Ammon's horn (tissue), 1 donor: ENCODE results near the gene RNPEP.
"Not testable (repeated sequence)": the region's sequence is repeated elsewhere in the genome, so short reads cannot be mapped to it uniquely, and the experiment has no call there.

Experiments
- DNase-seq: peaks from one replicate; pipeline ENCODE4 v3.0.0-alpha.2; 2016; ENCODE audit warnings: low spot score

The RNPEP gene

DNA sequence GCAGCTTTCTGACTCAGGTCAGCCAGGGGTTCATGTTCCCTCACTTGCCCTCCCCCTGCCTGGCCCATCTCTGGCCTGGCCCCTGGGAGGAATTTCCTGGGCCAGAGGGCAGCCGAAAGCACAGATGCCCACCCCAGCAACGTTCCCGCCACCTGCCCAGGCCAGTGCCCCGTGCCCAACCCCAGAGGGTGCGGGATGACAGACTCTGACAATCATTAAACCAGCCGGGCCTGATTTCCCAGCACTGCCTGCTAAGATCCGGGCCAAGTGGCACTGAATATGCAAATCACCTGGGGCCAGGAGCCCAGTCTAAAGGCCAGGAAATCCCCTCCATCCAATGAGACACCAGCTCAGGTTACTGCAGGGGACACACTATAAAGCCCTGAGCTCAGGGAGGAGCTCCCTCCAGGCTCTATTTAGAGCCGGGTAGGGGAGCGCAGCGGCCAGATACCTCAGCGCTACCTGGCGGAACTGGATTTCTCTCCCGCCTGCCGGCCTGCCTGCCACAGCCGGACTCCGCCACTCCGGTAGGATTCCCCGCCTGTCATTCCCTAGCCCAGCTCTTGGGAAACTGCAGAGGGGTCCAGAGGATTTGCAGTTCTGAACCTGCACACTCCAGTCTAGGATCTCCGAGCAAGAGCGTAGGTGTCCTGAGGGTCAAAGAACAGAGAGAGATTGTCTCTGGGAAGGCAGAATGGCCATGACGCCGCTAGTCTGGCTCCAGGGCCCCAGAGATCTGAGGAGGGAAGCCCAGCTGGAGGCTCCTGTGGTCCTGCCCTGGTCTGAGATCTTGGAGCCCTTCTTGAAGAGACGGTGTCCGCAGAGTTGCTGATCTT, 27.9 kb downstream of the RNPEP start, which contains the start of gene ELF3:
TSS of gene ELF3 (plus strand) at position 408 of the 836 bp plus-strand sequence. CDS start 550 bp downstream, outside the sequence.
- no peak for DNase-seq

GRCh38 chr1:202011994-202012393, 29.5 kb downstream of the RNPEP start:
- no peak for DNase-seq

- DNase-seq: no peak
Observed at GRCh38 chr1:202012544-202013478, 30.4 kb downstream of the RNPEP start.

GRCh38 chr1:202013603-202014002, 31.2 kb downstream of the RNPEP start:
- DNase-seq: no peak

- no peak for DNase-seq
Observed at GRCh38 chr1:202014060-202014459, 31.6 kb downstream of the RNPEP start.

GRCh38 chr1:202014915-202015661, 32.6 kb downstream of the RNPEP start:
- no peak for DNase-seq

DNA sequence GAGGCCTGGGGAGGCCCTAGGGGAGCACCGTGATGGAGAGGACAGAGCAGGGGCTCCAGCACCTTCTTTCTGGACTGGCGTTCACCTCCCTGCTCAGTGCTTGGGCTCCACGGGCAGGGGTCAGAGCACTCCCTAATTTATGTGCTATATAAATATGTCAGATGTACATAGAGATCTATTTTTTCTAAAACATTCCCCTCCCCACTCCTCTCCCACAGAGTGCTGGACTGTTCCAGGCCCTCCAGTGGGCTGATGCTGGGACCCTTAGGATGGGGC, 33.2 kb downstream of the RNPEP start:
- no peak for DNase-seq

DNA sequence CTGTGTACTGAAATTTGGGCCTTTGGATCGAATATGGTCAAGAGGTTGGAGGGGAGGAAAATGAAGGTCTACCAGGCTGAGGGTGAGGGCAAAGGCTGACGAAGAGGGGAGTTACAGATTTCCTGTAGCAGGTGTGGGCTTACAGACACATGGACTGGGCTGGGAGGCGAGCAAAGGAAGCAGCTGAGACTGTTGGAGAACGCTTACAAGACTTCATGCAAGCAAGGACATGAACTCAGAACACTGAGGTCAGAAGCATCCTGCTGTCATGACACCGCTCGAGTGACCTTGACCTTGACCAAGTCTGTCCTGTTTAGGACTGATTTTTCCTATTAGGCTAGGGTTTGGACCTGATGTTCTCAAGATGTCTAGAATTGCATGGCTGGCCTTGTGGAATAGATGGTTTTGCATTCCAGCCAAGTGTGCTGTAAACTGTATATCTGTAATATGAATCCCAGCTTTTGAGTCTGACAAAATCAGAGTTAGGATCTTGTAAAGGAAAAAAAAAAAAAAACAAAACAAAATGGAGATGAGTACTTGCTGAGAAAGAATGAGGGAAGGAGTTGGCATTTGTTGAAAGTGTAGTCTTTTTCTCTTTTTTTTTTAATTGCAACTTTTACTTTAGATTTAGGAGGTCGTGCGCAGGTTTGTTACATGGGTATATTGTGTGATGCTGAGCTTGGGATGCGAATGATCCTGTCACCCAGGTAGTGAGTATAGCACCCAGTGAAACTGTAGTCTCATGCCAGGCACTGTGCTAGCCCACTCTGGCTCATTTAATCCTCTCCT, 33.8 kb downstream of the RNPEP start:
- DNase-seq: no peak

GRCh38 chr1:202016811-202017748, 34.6 kb downstream of the RNPEP start:
- no peak for DNase-seq

- DNase-seq: no peak
Observed at GRCh38 chr1:202017749-202018467, 35.5 kb downstream of the RNPEP start.

DNA sequence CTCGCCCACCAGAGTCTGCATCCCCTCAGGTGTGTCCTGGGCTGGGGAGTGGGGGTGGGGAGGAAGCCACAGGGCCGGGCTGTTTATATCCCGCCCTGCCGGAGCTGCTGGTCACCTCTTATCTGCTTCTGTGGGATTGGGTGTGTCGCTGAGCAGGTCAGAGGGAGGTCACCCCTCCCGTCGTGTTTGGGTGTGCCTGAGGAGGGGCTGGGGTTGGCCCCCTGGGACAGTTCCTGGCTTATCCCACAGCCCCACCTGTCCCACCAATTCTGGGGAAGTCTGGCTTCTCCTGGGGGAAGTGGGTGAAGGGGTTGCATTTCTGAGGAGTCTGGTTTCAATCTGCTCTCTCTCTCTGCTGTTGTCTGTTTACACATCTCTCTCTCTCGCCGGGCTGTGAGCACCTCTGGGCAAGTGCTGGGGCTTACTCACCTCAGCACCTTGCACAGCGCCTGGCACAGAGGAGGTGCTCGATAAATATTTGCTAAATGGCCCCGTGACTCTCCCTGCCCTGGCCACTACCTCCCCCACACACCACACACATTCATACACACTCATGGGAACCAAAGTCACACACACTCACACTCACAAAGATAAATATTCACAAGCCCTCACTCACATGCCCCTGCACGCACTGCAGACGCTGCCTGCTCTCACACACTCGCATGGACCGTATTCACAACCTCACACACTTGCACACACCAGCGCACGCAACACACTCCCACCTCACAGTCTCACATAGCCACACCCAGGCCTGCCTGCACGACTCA, 36.2 kb downstream of the RNPEP start:
- no peak for DNase-seq

DNA sequence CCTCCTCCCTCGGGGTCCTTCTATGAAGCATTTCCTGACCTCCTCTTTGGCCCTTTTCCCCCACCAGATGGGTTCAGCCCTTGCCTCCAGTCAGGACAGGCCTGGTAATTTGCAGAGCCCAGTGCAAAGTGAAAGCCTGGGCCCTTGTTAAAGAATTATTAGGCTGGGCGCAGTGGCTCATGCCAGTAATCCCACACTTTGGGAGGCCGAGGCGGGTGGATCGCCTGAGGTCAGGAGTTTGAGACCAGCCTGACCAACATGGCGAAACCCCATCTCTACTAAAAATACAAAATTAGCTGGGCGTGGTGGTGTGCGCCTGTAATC, 36.7 kb downstream of the RNPEP start:
- not testable (repeated sequence) for DNase-seq

DNA sequence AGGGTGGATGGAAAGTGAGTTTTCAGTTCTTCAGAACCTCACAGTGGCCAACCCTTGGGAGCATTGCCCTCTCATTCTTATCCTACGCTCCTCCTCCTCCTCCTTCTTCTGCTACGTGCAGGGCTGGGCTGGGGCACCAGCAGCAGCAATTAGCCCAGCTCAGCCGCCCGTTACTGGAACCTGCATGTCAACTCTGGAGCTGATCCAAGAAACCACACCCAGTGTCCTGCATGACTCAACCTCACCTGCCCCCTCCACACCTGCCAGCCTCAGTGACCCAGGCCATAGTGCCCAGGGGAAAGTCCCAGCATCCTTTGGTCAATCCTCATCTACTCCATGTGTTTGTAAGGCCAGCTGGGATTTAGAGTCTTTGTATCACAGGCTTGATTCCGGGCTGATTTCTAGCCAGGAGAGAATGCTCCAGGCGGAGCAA, 40.6 kb downstream of the RNPEP start:
- DNase-seq: no peak

GRCh38 chr1:202029171-202029665, 46.8 kb downstream of the RNPEP start:
- DNase-seq: no peak

DNA sequence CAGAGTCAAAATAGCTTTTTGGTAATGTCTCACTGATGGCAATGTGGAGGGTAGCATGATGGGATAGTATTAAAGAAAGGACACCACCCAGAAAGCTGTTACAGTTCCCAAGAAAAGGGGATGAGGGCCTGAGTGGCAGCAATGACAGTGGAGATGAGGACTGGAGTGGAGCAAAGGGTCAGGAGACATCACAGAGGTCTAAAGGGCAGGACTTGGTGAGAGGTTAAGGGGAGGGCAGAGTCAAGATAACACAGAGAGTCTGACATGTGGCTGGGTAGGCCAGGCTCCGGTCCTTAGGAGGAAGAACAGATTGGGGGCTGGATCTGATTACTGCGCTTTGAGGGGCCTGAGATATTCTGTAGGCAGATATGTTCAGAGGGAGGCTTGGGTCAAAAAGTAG, 47.3 kb downstream of the RNPEP start:
- no peak for DNase-seq

GRCh38 chr1:202031796-202032195, 49.3 kb downstream of the RNPEP start:
- no peak for DNase-seq

GRCh38 chr1:202034149-202034682, 51.8 kb downstream of the RNPEP start:
- no peak for DNase-seq

- no peak for DNase-seq
Observed at GRCh38 chr1:202034683-202035462, 52.4 kb downstream of the RNPEP start.
